Memory B cell (primary cell): ENCODE measurements around the gene SH3YL1.

Experiments
- ATAC-seq: fragments of 150-1000 bp; cut with Tn5 transposase; 2 replicates; pipeline ENCODE4 v1.10.0; 2021; ENCODE audit warnings: low read depth, mild to moderate bottlenecking, moderate library complexity
- DNase-seq, 2 donors: peaks; one replicate each; pipeline ENCODE4 v3.0.0; 2022; ENCODE audit warnings: low spot score in 2 of 2
- H3K27ac Mint-ChIP-seq: one replicate; pipeline ENCODE4 v1.8.0; 2022; ENCODE audit warnings: mild to moderate bottlenecking, moderate library complexity, mixed read lengths
- H3K27me3 Mint-ChIP-seq: one replicate; pipeline ENCODE4 v1.8.0; 2022; ENCODE audit warnings: mixed read lengths
- H3K36me3 Mint-ChIP-seq: one replicate; pipeline ENCODE4 v1.8.0; 2022; ENCODE audit warnings: mild to moderate bottlenecking, mixed read lengths
- H3K4me1 Mint-ChIP-seq: one replicate; pipeline ENCODE4 v1.8.0; 2022; ENCODE audit warnings: mixed read lengths
- H3K4me3 Mint-ChIP-seq: one replicate; pipeline ENCODE4 v1.8.0; 2022; ENCODE audit warnings: mild to moderate bottlenecking, moderate library complexity, mixed read lengths
- H3K9me3 Mint-ChIP-seq: one replicate; pipeline ENCODE4 v1.8.0; 2022; ENCODE audit warnings: mixed read lengths

The SH3YL1 gene

DNA sequence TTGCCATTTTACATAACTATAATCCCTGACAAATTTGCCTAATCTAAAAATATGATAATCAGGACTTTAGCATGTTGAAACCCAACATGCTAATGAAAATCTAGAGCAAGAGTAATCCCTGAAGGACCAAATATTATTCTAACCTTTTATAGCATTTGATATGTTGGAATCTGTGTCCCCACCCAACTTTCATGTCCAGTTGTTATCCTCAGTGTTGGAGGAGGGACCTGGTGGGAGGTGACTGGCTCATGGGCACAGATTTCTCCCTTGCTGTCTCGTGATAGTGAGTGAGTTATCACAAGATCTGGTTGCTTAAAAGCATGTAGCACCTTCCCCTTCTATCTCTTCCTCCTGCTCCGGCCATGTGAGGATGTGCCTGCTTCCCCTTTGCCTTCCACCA, 59.8 kb downstream of the SH3YL1 start:
- Mint-ChIP-seq H3K9me3 (peaks cover 2% of the 10 kb centered on the region), H3K36me3 (no peaks in the 10 kb centered on the region), H3K27ac (no peak overlapping the region), H3K4me1 (no peaks in the 10 kb centered on the region), H3K27me3 (peaks cover 7% of the 10 kb centered on the region), H3K4me3 (no peak overlapping the region)
- no peak for ATAC-seq
- DNase-seq = no peak

DNA sequence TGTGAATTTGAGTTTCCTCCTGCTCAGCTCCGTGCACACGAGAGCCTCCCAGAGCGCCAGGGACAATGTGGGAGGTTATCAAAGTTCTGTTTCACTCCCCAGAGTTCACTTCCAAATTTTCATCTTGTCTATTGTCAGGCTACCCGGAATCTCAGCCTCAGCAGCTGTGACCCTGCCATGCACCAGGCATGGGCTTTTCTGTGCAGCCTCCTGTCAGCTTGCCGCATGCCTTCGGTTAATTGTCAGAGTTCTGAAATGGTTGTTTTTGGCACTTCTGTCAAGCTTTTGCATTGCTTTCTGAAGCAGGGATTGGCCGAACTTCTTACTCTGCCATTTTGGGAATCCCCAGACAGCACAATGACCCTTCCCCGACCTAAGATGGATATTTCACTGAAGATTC, 60.4 kb downstream of the SH3YL1 start:
- ATAC-seq (no peak), DNase-seq (no peak)
- Mint-ChIP-seq H3K27ac (no peak overlapping the region), H3K4me1 (no peaks in the 10 kb centered on the region), H3K9me3 (peaks cover 2% of the 10 kb centered on the region), H3K36me3 (no peaks in the 10 kb centered on the region), H3K4me3 (no peak overlapping the region), H3K27me3 (peaks cover 7% of the 10 kb centered on the region)

DNA sequence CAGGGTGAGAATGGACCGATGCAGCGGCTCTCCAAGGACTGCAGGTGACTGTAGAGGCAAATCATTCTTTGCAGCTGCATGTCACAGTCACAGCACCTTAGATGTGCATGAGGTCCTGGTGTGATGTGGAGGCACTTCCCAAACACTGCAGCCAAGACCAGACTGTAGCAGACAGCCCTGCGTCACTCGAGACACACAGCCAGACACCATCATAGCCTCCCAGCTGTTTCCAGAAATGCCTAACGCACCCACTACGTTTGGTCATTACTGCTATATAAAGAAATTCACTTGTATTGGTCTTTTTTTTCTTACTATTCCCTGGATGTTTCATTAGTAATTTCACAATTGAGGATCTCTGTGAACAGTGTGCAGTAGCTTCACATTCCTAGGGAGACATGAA, 60.9 kb downstream of the SH3YL1 start:
- H3K9me3 Mint-ChIP-seq = peaks cover 2% of the 10 kb centered on the region
- H3K4me1 Mint-ChIP-seq = no peaks in the 10 kb centered on the region
- H3K36me3 Mint-ChIP-seq = no peaks in the 10 kb centered on the region
- ATAC-seq = no peak
- no peak for DNase-seq
- H3K27ac Mint-ChIP-seq = no peak overlapping the region
- H3K27me3 Mint-ChIP-seq = peaks cover 7% of the 10 kb centered on the region
- H3K4me3 Mint-ChIP-seq = no peak overlapping the region

DNA sequence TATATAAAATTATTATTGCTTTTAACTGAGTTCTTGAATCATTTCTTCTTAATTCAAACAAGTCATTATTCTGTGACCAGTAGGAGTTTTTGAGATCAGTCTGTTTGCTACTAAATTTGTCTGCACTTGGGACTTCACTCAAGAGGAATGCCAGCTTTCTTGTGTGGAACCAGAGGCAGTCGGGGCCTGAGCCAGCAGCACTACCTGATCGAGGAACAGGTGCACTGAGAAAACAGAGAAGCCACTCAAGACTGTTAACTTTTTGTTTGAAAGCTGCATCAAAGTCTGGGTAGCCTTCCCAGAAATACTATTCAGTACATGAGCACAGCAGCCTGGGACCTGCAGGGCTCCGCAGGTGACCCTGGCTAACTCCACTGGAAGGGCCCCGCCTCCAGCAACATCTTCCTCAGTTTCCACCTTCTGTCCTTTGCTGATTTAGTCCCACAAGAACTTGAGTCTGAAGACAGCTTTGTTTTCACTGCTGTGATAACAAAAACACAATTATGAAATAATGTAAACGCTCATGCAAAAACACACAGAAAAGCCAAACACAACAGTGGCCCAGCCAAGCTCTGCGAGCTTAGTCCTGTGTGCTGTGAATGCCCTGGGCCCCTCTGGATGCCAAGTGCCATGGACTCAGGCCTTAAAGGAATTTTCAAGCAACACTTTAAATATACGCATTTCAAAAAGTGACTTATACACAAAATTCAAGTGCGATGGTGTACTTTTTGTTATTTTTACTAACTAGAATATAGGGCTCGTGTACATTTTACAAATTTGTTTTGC, 62.0 kb downstream of the SH3YL1 start:
- Mint-ChIP-seq H3K4me3 (no peak overlapping the region), H3K36me3 (no peaks in the 10 kb centered on the region), H3K27me3 (peaks cover 7% of the 10 kb centered on the region), H3K27ac (no peak overlapping the region), H3K9me3 (peaks cover 2% of the 10 kb centered on the region), H3K4me1 (no peaks in the 10 kb centered on the region)
- ATAC-seq (no peak), DNase-seq (no peak)

DNA sequence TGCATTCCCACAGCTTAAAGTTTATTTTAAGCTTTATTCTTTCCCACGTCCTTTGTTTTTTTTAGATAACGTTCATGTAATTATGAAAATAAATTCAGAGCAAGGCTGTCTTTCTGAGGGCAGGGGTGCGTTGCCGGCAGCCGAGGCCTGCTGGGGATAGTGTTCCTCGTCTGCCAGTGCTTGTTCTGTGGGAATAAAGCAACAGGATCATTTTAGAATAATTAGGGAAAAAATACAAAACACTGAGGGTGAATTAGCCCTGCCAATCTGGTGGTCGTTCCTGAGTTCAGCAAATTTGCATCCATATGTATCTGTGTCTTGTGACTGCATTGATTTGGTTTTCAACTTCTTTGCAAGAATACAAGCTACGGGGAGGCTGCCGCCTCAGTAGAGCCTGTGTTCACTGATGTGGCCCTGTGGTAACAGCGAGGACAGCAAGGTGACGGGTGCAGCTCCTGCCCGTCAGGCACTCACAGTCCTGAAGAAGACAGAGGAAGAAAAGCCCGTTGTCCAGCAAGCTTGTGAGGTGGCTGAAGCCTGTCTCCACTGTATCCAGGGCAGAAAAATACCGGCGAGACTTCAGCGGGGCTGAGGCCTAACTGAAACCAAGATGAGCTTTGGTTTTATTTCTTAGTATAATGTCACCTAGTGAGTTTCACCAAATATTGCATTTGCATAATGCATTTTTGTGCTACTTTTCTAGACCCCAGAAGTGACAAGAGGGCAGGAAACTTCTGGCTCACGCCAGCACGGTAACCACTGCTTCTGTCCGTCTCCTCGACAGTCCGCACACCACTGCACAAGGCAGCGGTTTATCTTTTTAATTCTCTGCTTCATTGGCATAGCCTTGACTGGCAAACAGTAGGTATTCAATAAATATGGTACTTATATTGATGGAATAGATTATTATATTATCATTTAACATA, 64.5 kb downstream of the SH3YL1 start:
- Mint-ChIP-seq H3K4me3 (no peak overlapping the region), H3K36me3 (no peaks in the 10 kb centered on the region), H3K27ac (no peak overlapping the region), H3K9me3 (peaks cover 2% of the 10 kb centered on the region), H3K27me3 (peaks cover 7% of the 10 kb centered on the region), H3K4me1 (no peaks in the 10 kb centered on the region)
- ATAC-seq (no peak), DNase-seq (no peak)

DNA sequence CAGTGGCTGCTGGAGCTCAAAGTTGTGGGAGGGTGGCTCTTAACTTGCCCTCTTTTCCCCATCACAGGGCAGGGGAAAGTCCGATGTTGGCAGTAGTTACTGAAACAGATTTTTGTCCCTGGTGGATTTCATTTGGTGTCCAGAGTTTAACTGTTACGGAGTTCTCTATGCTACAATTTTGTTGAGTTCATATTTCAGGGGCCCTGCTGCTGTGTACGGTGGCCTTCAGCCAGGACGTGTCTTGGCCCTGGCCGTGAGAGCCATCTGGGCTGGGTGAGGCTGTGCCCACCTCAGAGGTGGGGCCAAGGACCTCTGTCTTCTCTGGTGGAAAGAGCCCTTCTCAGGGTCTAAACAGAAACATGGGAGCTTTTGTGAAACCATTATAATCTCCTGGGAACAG, 67.4 kb downstream of the SH3YL1 start:
- ATAC-seq = no peak
- H3K27me3 Mint-ChIP-seq = peaks cover 2% of the 10 kb centered on the region

DNA sequence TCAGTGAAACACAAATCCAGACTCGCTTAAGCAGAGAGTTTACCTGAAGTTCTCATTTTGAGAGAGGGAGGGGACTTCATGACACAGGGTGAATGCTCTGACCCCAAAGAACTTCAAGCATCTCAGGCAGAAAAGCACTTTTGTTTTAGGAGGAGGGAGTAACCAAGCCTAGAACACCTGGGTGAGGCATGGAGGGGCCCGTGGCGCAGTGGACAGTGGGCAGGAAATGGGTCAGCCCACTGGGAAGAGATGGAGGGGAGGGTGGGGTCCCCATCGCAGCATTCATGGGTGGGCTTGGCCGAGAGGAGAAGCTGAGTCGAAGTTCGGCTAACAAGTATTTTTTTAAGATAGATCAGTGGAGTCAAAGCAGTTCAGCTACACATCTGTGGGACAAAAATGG, 67.9 kb downstream of the SH3YL1 start:
- Mint-ChIP-seq H3K27me3 (no peaks in the 10 kb centered on the region), H3K4me1 (no peaks in the 10 kb centered on the region), H3K4me3 (no peak overlapping the region), H3K27ac (no peak overlapping the region), H3K9me3 (no peaks in the 10 kb centered on the region), H3K36me3 (no peaks in the 10 kb centered on the region)
- ATAC-seq = no peak
- DNase-seq = no peak

More for the DNA sequence above, 67.4 kb downstream of the SH3YL1 start:
- DNase-seq = no peak
- Mint-ChIP-seq H3K9me3 (no peaks in the 10 kb centered on the region), H3K27ac (no peak overlapping the region), H3K36me3 (no peaks in the 10 kb centered on the region), H3K4me1 (no peaks in the 10 kb centered on the region), H3K4me3 (no peak overlapping the region)

DNA sequence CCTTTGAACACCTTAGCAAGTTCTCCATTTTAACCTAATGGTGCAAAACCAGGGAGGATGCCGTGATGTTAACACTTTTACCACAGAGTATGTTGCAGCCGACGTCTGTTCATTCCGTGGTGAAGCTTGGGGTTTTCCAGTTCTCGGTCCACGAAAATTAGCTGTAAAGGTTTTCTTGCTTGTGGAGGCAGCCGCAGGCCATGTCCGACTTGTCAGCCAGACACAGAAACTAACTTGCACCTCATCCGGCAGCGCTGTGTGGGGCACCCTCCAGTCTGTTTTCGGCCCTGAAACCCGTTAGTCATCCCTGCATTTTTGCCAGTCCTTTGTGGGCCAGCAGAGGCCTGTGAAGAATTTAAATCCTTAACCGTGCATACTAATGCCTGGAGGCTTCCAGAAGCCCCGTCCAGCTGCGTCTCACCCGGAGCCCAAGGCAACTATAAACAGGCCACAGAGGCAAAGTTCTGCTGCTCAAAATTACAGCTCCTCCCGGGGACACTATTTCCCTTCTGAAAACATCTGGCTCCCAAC, 70.6 kb downstream of the SH3YL1 start:
- no peak for DNase-seq
- no peak overlapping the region for H3K27ac Mint-ChIP-seq

DNA sequence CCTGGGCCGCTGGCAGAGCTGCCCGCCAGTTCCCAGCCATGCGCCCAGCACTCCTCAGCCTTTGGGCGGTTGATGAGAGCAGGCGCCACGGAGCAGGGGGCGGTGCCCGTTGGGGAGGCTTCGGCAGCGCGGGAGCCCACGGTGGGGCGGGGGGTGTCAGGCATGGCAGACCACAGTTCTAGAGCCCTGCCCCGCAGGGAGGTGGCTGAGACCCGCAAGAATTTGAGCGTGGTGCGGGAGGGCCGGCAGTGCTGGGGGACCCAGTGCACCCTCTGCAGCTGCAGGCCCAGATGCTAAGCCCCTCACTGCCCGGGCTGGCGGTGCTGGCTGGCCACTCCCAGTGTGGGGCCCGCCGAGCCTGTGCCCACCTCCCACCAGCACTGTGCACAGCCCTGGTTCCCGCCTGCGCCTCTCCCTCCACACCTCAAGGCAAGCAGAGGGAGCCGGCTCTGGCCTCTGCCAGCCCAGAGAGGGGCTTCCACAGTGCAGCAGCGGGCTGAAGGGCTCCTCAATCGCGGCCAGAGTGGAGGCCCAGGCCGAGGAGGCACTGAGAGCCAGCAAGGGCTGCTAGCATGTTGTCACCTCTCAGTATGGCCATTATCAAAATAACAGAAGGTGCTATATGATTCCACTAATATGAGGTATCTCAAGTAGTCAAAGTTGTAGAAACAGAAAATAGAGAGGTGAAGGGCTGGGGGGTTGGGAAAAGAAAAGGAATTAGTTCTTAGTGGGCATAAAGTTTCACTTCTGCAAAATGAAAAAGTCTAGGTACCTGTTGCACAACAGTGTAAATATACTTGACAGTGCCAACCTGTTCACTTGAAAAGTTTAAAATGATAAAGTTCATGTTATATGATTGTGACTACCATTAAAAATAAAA, 72.3 kb downstream of the SH3YL1 start:
- no peak overlapping the region for H3K27ac Mint-ChIP-seq
- peaks cover 3% of the 10 kb centered on the region for H3K36me3 Mint-ChIP-seq
- H3K9me3 Mint-ChIP-seq = peaks cover 8% of the 10 kb centered on the region
- H3K27me3 Mint-ChIP-seq = no peaks in the 10 kb centered on the region
- H3K4me3 Mint-ChIP-seq = no peak overlapping the region
- H3K4me1 Mint-ChIP-seq = no peaks in the 10 kb centered on the region
- DNase-seq (no peak), ATAC-seq (no peak)

More for the DNA sequence above, 70.6 kb downstream of the SH3YL1 start:
- no peaks in the 10 kb centered on the region for H3K4me1 Mint-ChIP-seq
- H3K9me3 Mint-ChIP-seq = peaks cover 2% of the 10 kb centered on the region
- ATAC-seq = no peak
- H3K36me3 Mint-ChIP-seq = no peaks in the 10 kb centered on the region
- H3K27me3 Mint-ChIP-seq = no peaks in the 10 kb centered on the region
- no peak overlapping the region for H3K4me3 Mint-ChIP-seq

DNA sequence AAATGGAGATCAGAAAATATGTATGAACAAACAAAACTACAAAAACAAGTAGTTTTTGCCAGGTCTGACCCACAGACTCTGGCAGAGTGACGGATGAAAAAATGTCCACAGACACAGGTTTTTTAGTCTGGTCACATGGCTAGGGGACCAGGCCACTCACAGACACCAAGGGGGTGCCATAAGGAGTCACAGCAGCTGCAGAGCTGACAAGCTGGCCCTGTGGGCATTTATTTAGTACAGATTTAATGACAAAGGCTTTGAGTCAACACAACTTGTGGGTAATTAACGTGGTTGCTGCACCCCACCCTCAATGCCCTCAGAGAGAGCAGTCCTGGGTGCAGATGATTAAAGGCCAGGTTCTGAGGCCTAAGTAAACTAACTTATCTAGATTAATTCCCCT, 76.0 kb downstream of the SH3YL1 start:
- peaks cover 11% of the 10 kb centered on the region for H3K9me3 Mint-ChIP-seq
- H3K4me1 Mint-ChIP-seq = no peaks in the 10 kb centered on the region
- H3K4me3 Mint-ChIP-seq = no peak overlapping the region
- H3K36me3 Mint-ChIP-seq = peaks cover 3% of the 10 kb centered on the region
- no peak overlapping the region for H3K27ac Mint-ChIP-seq
- ATAC-seq (no peak), DNase-seq (no peak)
- H3K27me3 Mint-ChIP-seq = no peaks in the 10 kb centered on the region

DNA sequence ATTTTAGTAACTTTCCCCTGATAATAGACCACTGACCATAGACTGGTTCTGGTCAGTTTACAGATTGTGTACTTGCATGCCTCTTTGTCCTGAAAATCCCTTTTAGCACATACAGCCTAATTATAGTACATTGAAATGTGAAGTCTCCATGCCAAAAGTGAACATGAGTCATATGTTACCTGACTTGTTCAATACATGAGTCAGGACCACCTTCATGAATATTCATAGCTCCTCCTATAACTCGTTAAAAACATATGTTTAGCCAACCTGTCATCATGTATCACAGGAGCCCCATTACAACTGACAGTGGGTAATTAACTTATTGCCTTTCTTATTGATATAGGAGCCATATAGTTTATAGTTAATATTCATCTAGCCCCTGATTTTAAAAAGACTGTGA, 78.6 kb downstream of the SH3YL1 start:
- Mint-ChIP-seq H3K36me3 (peaks cover 3% of the 10 kb centered on the region), H3K4me3 (no peak overlapping the region), H3K9me3 (peaks cover 12% of the 10 kb centered on the region), H3K27ac (no peak overlapping the region), H3K27me3 (no peaks in the 10 kb centered on the region), H3K4me1 (no peaks in the 10 kb centered on the region)
- DNase-seq = no peak
- ATAC-seq = no peak

DNA sequence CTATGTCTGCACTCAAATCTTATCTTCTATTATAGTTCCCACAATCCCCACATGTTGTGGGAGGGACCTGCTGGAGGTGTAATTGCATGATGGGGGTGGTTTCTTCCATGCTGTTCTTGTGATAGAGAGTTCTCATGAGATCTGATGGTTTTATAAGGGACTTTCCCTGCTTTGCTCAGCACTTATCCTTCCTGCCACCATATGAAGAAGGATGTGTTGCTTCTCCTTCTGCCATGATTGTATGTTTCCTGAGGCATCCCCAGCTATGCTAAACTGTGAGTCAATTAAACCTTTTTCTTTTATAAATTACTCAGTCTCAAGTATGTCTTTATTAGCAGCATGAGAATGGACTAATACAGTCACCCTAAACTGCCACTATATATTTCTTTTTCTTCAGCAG, 79.1 kb downstream of the SH3YL1 start:
- no peak overlapping the region for H3K4me3 Mint-ChIP-seq
- H3K4me1 Mint-ChIP-seq = no peaks in the 10 kb centered on the region
- H3K27ac Mint-ChIP-seq = no peak overlapping the region
- H3K27me3 Mint-ChIP-seq = no peaks in the 10 kb centered on the region
- H3K9me3 Mint-ChIP-seq = peaks cover 12% of the 10 kb centered on the region
- H3K36me3 Mint-ChIP-seq = peaks cover 3% of the 10 kb centered on the region
- ATAC-seq (no peak), DNase-seq (no peak)

DNA sequence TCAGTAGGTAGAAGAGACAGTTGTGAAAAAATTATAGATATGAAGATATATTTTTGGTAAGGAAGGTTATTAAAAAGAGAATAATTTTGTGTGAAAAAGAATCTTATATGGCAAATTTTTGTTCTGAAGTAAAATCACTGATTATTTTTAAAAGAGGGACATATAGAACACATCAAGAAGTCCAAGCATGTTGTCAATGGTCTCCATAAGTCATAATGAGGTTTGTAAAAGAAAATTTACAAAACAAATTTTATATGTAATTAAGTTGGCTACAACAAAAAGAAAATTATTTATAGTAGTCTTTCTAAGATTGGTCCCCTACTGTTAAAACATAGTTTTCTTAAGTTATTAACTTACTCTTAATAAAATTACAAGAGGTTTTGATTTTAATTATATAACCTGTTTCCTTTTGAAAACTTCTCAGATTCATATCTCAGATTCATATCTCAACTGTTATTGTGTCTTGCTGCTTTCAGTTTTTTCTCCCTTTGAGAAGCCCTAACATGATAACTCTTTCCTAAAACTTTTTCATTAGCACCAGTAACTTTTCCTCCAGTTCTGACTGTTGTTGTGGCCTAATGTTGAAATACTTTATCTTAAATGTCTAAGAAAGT, 81.2 kb downstream of the SH3YL1 start:
- Mint-ChIP-seq H3K27me3 (peaks cover 6% of the 10 kb centered on the region), H3K36me3 (peaks cover 3% of the 10 kb centered on the region), H3K4me3 (no peak overlapping the region), H3K9me3 (peaks cover 7% of the 10 kb centered on the region), H3K27ac (no peak overlapping the region), H3K4me1 (no peaks in the 10 kb centered on the region)
- DNase-seq (no peak), ATAC-seq (no peak)
